ENCODE results near the gene ADARB2.

- TF ChIP-seq POLR2AphosphoS5 (IDR thresholded peaks at IDR 0.05; ENCODE audit: low read depth, low read length) (no peak), POLR2A (IDR thresholded peaks at IDR 0.05; ENCODE audit: low read depth, low read length) (no peak), TAF1 (IDR thresholded peaks at IDR 0.05; ENCODE audit: low read depth, low read length) (no peak)
These were observed 50.9 kb downstream of the ADARB2 start for GRCh38 chr10:1686491-1686749.
